GM21737 (cell line): ENCODE data around the gene CCDC186.
"Not testable (repeated sequence)": the region's sequence is repeated elsewhere in the genome, so short reads cannot be mapped to it uniquely, and the experiment has no call there.

Experiments
- ATAC-seq: cut with Tn5 transposase; IDR thresholded peaks from one replicate; pipeline ENCODE4 v1.9.1; 2021; ENCODE audit warnings: mild to moderate bottlenecking, moderate library complexity; ENCODE audit not compliant: unreplicated experiment

The CCDC186 gene

GRCh38 chr10:114174695-114175188 is 739 bp upstream of the CCDC186 start:
- ATAC-seq, result no peak

- no peak for ATAC-seq
Measured at GRCh38 chr10:114173603-114173920, 441 bp downstream of the CCDC186 start.

- ATAC-seq, result no peak
Measured at GRCh38 chr10:114172776-114173602, 1.0 kb downstream of the CCDC186 start.

- ATAC-seq, result no peak
Measured at GRCh38 chr10:114172216-114172615, 1.8 kb downstream of the CCDC186 start.

- ATAC-seq, result no peak
Measured at GRCh38 chr10:114168450-114169009, 5.5 kb downstream of the CCDC186 start.

GRCh38 chr10:114167985-114168384 is 6.0 kb downstream of the CCDC186 start:
- no peak for ATAC-seq

GRCh38 chr10:114166494-114166893 is 7.5 kb downstream of the CCDC186 start:
- ATAC-seq, result no peak

- ATAC-seq, result no peak
Measured at GRCh38 chr10:114166043-114166442, 8.0 kb downstream of the CCDC186 start.

GRCh38 chr10:114163062-114163461 is 10.9 kb downstream of the CCDC186 start:
- ATAC-seq, result no peak

- no peak for ATAC-seq
Measured at GRCh38 chr10:114157912-114158311, 16.1 kb downstream of the CCDC186 start.

GRCh38 chr10:114151892-114152291 is 22.1 kb downstream of the CCDC186 start:
- no peak for ATAC-seq

GRCh38 chr10:114151486-114151885 is 22.5 kb downstream of the CCDC186 start:
- no peak for ATAC-seq

- not testable (repeated sequence) for ATAC-seq
Measured at GRCh38 chr10:114149476-114149875, 24.5 kb downstream of the CCDC186 start.

- no peak for ATAC-seq
Measured at GRCh38 chr10:114143160-114143559, 30.8 kb downstream of the CCDC186 start.

GRCh38 chr10:114142018-114142417 is 32.0 kb downstream of the CCDC186 start:
- no peak for ATAC-seq

GRCh38 chr10:114140827-114141226 is 33.2 kb downstream of the CCDC186 start:
- not testable (repeated sequence) for ATAC-seq

- no peak for ATAC-seq
Measured at GRCh38 chr10:114140036-114140435, 34.0 kb downstream of the CCDC186 start.

GRCh38 chr10:114138581-114138980 is 35.4 kb downstream of the CCDC186 start:
- ATAC-seq, result no peak

- ATAC-seq, result no peak
Measured at GRCh38 chr10:114135476-114135875, 38.5 kb downstream of the CCDC186 start.

- ATAC-seq, result peak; percentile 61
Measured at GRCh38 chr10:114131094-114131493, 42.9 kb downstream of the CCDC186 start.

GRCh38 chr10:114121031-114121430 is 53.0 kb downstream of the CCDC186 start:
- no peak for ATAC-seq

GRCh38 chr10:114118514-114118913 is 55.5 kb downstream of the CCDC186 start:
- ATAC-seq, result no peak
